ENCODE results near the gene CSNK1E.

Gene CSNK1E

DNA sequence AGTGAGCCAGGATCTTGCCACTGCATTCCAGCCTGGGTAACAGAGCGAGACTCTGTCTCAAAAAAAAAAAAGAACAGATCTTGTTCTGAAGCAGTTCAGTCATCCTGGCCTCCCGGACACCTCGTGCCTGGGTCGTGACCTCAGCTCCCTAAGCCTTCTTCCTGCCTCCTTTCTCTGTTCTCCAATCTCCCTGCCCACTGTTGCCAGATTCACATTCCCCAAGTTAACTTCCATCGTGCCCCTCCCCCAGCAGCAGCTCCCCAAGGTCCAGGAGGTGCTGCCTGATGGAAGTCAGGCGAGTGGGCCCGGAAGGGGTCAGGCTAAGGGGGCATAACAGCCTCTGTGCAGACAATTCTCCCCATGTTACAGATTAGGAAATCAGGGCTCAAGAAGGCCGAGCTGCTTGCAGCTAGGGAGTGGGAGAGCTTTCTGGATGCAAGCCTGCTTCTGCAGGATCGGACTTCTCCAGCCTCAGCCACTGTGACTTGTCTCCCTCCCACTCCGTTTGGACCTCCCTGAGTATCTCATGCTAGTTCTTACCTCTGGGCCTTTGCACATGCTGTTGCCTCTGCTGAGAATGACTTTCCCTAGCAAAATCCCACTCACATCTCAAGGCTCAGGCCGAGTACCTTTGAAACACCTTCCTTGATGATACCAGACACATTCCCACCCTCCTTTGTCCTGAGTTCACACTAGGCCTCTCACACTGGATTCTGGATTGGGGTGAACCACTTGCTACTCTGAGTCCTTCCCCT is 30.1 kb downstream of the CSNK1E start:
- H3K4me3 ChIP-seq (ENCODE audit: low read depth in 1 of 2, low read length in 1 of 2) = no peak overlapping the region
- peaks cover 14 to 15% of the 10 kb centered on the region in 2 experiments for H3K4me1 ChIP-seq (ENCODE audit: control insufficient read depth in 1 of 2, insufficient read depth in 1 of 2, low read depth in 1 of 2, low read length in 1 of 2)
- no peaks in the 10 kb centered on the region for H3K9me3 ChIP-seq
- TF ChIP-seq, protein P1, sequence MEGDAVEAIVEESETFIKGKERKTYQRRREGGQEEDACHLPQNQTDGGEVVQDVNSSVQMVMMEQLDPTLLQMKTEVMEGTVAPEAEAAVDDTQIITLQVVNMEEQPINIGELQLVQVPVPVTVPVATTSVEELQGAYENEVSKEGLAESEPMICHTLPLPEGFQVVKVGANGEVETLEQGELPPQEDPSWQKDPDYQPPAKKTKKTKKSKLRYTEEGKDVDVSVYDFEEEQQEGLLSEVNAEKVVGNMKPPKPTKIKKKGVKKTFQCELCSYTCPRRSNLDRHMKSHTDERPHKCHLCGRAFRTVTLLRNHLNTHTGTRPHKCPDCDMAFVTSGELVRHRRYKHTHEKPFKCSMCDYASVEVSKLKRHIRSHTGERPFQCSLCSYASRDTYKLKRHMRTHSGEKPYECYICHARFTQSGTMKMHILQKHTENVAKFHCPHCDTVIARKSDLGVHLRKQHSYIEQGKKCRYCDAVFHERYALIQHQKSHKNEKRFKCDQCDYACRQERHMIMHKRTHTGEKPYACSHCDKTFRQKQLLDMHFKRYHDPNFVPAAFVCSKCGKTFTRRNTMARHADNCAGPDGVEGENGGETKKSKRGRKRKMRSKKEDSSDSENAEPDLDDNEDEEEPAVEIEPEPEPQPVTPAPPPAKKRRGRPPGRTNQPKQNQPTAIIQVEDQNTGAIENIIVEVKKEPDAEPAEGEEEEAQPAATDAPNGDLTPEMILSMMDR (IDR thresholded peaks at IDR 0.05) = no peak
- no peak overlapping the region for H3K27ac ChIP-seq
- no peaks in the 10 kb centered on the region for H3K36me3 ChIP-seq
- no peaks in the 10 kb centered on the region for H3K27me3 ChIP-seq

DNA sequence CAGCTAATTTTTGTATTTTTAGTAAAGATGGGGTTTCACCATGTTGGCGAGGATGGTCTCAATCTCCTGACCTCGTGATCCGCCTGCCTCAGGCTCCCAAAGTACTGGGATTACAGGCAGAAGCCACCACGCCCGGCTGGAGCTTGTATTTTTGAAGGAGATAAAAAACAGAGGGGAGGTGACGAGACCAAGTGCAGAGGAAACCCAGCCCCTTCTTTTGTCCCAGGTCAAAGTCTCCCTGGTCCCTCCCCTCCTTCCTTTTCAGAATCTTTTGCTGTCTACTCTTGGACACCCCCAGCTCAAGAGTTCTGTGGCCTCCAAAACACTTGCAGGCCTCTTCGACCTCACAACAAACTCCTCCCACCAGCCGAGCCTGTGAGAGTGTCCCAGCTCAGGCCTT is 32.2 kb downstream of the CSNK1E start:
- no peaks in the 10 kb centered on the region for H3K9me3 ChIP-seq
- no peaks in the 10 kb centered on the region for H3K36me3 ChIP-seq
- TF ChIP-seq, protein P1 (IDR thresholded peaks at IDR 0.05) = no peak
- no peaks in the 10 kb centered on the region for H3K27me3 ChIP-seq
- H3K4me3 ChIP-seq (ENCODE audit: low read depth in 1 of 2, low read length in 1 of 2) = no peak overlapping the region
- H3K4me1 ChIP-seq (ENCODE audit: control insufficient read depth in 1 of 2, insufficient read depth in 1 of 2, low read depth in 1 of 2, low read length in 1 of 2) = peaks cover 8% of the 10 kb centered on the region in 2 experiments
- H3K27ac ChIP-seq = no peak overlapping the region

DNA sequence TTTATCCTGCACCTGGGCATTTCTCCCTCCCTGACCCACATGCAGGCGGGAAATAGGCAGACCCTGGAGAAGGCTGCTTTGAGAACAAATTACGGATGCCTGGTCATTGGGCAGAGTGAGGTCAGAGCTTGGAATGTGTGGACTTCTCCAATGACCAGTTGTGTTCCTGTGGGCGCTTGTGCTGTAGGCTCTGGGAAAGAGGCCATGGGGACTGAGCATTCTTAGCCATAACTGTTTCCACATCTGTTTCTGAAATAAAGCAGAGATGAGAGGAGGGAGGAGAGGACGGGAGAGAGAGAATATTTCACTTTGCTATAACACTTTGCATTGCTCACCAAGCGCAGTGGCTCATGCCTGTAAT is 33.2 kb downstream of the CSNK1E start:
- Histone ChIP-seq H3K36me3 (no peaks in the 10 kb centered on the region), H3K4me1 (ENCODE audit: control insufficient read depth in 1 of 2, insufficient read depth in 1 of 2, low read depth in 1 of 2, low read length in 1 of 2) (no peaks in the 10 kb centered on the region), H3K4me3 (ENCODE audit: low read depth in 1 of 2, low read length in 1 of 2) (no peak overlapping the region), H3K9me3 (no peaks in the 10 kb centered on the region), H3K27me3 (no peaks in the 10 kb centered on the region), H3K27ac (no peak overlapping the region)
- TF ChIP-seq, protein P1 (IDR thresholded peaks at IDR 0.05) = no peak

- TF ChIP-seq, protein P1 (IDR thresholded peaks at IDR 0.05) = no peak
- Histone ChIP-seq H3K4me1 (ENCODE audit: control insufficient read depth in 1 of 2, insufficient read depth in 1 of 2, low read depth in 1 of 2, low read length in 1 of 2) (no peaks in the 10 kb centered on the region), H3K27ac (no peak overlapping the region)
Observed at GRCh38 chr22:38282397-38282796, 34.8 kb downstream of the CSNK1E start.

DNA sequence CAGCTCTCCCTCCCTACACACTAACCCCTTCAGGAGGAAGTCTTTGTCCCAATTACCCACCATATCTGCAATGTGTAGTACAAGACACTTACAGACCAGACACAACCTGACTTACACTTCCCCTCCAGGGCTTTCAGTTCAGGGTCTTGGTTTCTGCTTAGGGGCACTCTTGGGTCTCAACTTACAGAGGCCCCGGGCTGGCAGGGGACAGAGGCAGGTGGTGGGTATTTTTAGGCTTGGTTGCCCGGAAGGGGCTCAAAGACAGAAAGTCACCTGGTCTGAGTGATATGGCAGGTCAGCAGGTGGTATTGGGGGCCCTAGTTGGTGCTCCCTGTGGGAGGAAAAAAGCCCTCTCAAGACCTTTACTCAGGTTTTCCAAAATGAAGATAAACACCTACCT is 41.1 kb downstream of the CSNK1E start:
- no peaks in the 10 kb centered on the region for H3K36me3 ChIP-seq
- H3K27me3 ChIP-seq = no peaks in the 10 kb centered on the region
- H3K27ac ChIP-seq = no peak overlapping the region
- peaks cover 18 to 20% of the 10 kb centered on the region in 2 experiments for H3K4me1 ChIP-seq (ENCODE audit: control insufficient read depth in 1 of 2, insufficient read depth in 1 of 2, low read depth in 1 of 2, low read length in 1 of 2)
- TF ChIP-seq, protein P1 (IDR thresholded peaks at IDR 0.05) = no peak
- H3K4me3 ChIP-seq (ENCODE audit: low read depth in 1 of 2, low read length in 1 of 2) = no peak overlapping the region
- H3K9me3 ChIP-seq = no peaks in the 10 kb centered on the region

More at GRCh38 chr22:38282397-38282796, 34.8 kb downstream of the CSNK1E start:
- Histone ChIP-seq H3K9me3 (no peaks in the 10 kb centered on the region), H3K36me3 (no peaks in the 10 kb centered on the region), H3K4me3 (ENCODE audit: low read depth in 1 of 2, low read length in 1 of 2) (no peak overlapping the region), H3K27me3 (no peaks in the 10 kb centered on the region)

Data from neutrophil (primary cell).